Transverse colon (tissue), 4 donors: Measurements from ENCODE around the gene GPX4. TPM values are rescaled to one million over a fixed set of nuclear protein-coding genes. Genes with fewer than 3 reads are reported as not detected.
A peak's percentile ranks its signal among the peaks of the same experiment; 100 is the strongest.

ENCODE experiments used
- DNase-seq: peaks from one replicate; pipeline ENCODE4 v3.0.0-alpha.2; 2019
- H3K27ac ChIP-seq, 4 donors: fragments of 200-600 bp; sonication (generic); 2 replicates each; pipeline ENCODE4 v1.5.1; 2016 to 2018; ENCODE audit warnings: inconsistent platforms in 4 of 4
- H3K27me3 ChIP-seq: fragments of 200-600 bp; sonication (generic); 2 replicates; pipeline ENCODE4 v1.5.1; 2017; ENCODE audit warnings: inconsistent platforms
- H3K36me3 ChIP-seq, 4 donors: fragments of 200-600 bp; sonication (generic); 2 replicates each; pipeline ENCODE4 v1.5.1; 2017 to 2019; ENCODE audit warnings: inconsistent platforms in 4 of 4
- H3K4me1 ChIP-seq, 4 donors: fragments of 200-600 bp; sonication (generic); 2 replicates each; pipeline ENCODE4 v1.5.1; 2017 to 2020; ENCODE audit warnings: inconsistent platforms in 4 of 4
- H3K4me3 ChIP-seq, 4 donors: fragments of 200-600 bp; sonication (generic); 1 replicate in 1 of 4; 2 replicates in 3 of 4; pipeline versions ENCODE4 v1.5.1 to v1.6.1; 2017 to 2019; ENCODE audit warnings: inconsistent platforms in 4 of 4
- H3K9me3 ChIP-seq, 2 donors: fragments of 200-600 bp; sonication (generic); 2 replicates each; pipeline ENCODE4 v1.5.1; 2017 to 2019; ENCODE audit warnings: inconsistent platforms in 2 of 2
- EP300 ChIP-seq: sonication (generic); formaldehyde crosslinking; IDR thresholded peaks from one replicate; pipeline ENCODE4 v1.6.1; 2017; ENCODE audit warnings: antibody characterized with exemption, low read depth
- POLR2A ChIP-seq: fragments of 450-650 bp; IDR thresholded peaks from one replicate; pipeline ENCODE4 v1.6.1; 2016; ENCODE audit warnings: antibody characterized with exemption, mild to moderate bottlenecking, moderate library complexity
- POLR2AphosphoS5 ChIP-seq, 3 donors: sonication (generic); formaldehyde crosslinking; IDR thresholded peaks; one replicate each; pipeline ENCODE4 v1.6.1; 2016; ENCODE audit warnings: antibody characterized with exemption in 3 of 3
- WGBS, 2 donors: methylation state at CpG; one replicate each; pipeline ENCODE4 v1.1.5; 2018; ENCODE audit warnings: low coverage in 1 of 2; 5-methylcytosine and 5-hydroxymethylcytosine counted together
- in situ Hi-C, 4 donors: fragments of 200-750 bp; cut with MboI; loops; one replicate each; pipeline versions ENCODE4 v1.15.0 to v1.15.1; 2017; ENCODE audit warnings: low sequenced_read_pairs in 3 of 4, low pct_ligation_motif_present in 1 of 4, low pct_unique_long_range_greater_than_20kb in 1 of 4
- intact Hi-C: fragments of 100-400 bp; cut with DNase I; formaldehyde crosslinking; loops from one replicate; pipeline ENCODE4 v1.15.1; 2023; ENCODE audit warnings: low total_unique reads
- total RNA-seq, 4 donors: library from RNA; depleted of rRNA; stranded (reverse); fragments of >200 nt; gene quantifications; one replicate each; pipeline ENCODE4 v1.1.0, GENCODE V29; 2016
- TF ChIP-seq, protein P1 (sequence below), 5 experiments: fragments of 200-600 bp in 3 of 5; fragments of 450-650 bp in 2 of 5; sonication (generic) in 3 of 5; IDR thresholded peaks; 1 replicate in 2 of 5; 2 replicates in 3 of 5; pipeline ENCODE4 v1.5.1; 2016 to 2017; ENCODE audit warnings: antibody characterized with exemption in 5 of 5, inconsistent platforms in 3 of 5, mild to moderate bottlenecking in 2 of 5, moderate library complexity in 1 of 5

GPX4 gene
- total RNA-seq, 4 donors from 2014 or later = 115 to 426 (median 261) TPM

DNA sequence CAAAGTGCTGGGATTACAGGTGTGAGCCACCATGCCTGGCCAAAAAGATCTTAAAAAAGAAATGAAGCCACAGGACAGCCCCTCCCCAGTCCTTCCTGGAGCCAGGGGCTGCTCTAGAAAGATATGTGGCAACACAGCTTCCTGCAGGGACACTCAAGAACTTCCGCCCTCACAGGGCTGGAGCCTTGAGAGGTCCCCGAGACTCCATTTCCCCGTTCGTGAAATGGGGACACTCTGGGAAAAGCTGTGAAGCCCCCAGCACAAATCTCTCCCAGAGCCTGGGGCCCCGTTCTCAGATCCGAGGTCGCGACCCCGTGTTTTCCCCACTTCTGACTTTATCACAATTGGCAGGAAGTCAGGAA is 2.5 kb upstream of the GPX4 start:
- H3K36me3 ChIP-seq = no peaks in the 10 kb centered on the region
- intact Hi-C loops (loop anchor here (10.0 kb wide), 2 partner anchors 143 to 177 kb away; partner anchors contain the start of genes ARID3A, ATP5F1D and MIDN), in situ Hi-C loops (no loop called here)
- no peaks in the 10 kb centered on the region for H3K27me3 ChIP-seq
- H3K4me3 ChIP-seq = no peak overlapping the region
- H3K9me3 ChIP-seq = no peaks in the 10 kb centered on the region
- H3K4me1 ChIP-seq = peaks cover 23 to 63% (median 49%) of the 10 kb centered on the region in 4 donors
- peak; percentile 40 for DNase-seq
- WGBS, 2 donors = 56% methylated on average over 9 of the region's 9 CpGs; no CpG with 5 or more reads in 1 of the 2 donors
- TF ChIP-seq POLR2A = no peak
- TF ChIP-seq, protein P1, sequence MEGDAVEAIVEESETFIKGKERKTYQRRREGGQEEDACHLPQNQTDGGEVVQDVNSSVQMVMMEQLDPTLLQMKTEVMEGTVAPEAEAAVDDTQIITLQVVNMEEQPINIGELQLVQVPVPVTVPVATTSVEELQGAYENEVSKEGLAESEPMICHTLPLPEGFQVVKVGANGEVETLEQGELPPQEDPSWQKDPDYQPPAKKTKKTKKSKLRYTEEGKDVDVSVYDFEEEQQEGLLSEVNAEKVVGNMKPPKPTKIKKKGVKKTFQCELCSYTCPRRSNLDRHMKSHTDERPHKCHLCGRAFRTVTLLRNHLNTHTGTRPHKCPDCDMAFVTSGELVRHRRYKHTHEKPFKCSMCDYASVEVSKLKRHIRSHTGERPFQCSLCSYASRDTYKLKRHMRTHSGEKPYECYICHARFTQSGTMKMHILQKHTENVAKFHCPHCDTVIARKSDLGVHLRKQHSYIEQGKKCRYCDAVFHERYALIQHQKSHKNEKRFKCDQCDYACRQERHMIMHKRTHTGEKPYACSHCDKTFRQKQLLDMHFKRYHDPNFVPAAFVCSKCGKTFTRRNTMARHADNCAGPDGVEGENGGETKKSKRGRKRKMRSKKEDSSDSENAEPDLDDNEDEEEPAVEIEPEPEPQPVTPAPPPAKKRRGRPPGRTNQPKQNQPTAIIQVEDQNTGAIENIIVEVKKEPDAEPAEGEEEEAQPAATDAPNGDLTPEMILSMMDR (IDR thresholded peaks at IDR 0.05) = no peak
- peak overlapping the region; percentile 98 to 100 (median 100) for H3K27ac ChIP-seq

DNA sequence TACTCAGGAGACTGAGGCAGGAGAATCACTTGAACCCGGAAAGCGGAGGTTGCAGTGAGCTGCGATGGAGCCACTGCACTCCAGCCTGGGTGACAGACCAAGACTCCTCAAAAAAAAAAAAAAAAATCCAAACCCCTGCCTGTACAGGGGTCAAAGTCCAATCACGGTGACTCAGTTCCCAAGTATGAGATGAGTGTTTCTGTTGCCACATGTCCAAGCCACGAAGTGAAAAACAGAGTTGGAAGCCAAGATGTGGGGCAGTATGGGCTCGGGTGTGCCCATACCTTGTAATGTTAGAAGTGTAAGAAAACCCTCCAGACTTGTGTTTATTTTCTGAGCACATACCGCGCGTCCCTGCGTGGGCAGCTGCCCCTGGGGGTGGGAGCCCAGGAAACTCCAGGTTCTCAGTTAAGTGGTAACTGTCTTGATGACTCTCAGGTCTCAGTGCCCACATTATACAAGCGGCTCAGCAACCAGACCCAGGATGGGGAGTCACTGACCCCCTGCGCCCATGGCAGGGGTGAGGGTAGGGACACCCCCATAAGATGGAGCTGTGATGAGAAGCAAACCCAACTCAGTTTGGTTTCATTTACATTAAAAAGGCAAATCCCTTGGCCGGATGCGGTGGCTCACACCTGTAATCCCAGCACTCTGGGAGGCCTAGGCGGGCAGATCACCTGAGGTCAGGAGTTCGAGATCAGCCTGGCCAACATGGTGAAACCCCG is 1.2 kb upstream of the GPX4 start:
- in situ Hi-C loops = no loop called here
- TF ChIP-seq POLR2AphosphoS5 (IDR thresholded peaks at IDR 0.05) (peak in 2 of 3 donors; percentile 74 to 81), EP300 (no peak)
- no peak overlapping the region for H3K4me3 ChIP-seq
- no peaks in the 10 kb centered on the region for H3K27me3 ChIP-seq
- H3K36me3 ChIP-seq = peaks cover 0 to 8% (median 0%) of the 10 kb centered on the region in 4 donors
- H3K9me3 ChIP-seq = no peaks in the 10 kb centered on the region
- intact Hi-C loops = loop anchor here (2.0 to 10.0 kb wide), 3 partner anchors 74 to 178 kb away; partner anchors contain the start of genes ARID3A, ATP5F1D and MIDN
- 10 to 44% methylated on average over 4 to 17 of the region's 17 CpGs for WGBS, 2 donors
- peaks cover 23 to 74% (median 51%) of the 10 kb centered on the region in 4 donors for H3K4me1 ChIP-seq
- DNase-seq = peak; percentile 64
- peak overlapping the region; percentile 98 to 100 (median 100) for H3K27ac ChIP-seq

DNA sequence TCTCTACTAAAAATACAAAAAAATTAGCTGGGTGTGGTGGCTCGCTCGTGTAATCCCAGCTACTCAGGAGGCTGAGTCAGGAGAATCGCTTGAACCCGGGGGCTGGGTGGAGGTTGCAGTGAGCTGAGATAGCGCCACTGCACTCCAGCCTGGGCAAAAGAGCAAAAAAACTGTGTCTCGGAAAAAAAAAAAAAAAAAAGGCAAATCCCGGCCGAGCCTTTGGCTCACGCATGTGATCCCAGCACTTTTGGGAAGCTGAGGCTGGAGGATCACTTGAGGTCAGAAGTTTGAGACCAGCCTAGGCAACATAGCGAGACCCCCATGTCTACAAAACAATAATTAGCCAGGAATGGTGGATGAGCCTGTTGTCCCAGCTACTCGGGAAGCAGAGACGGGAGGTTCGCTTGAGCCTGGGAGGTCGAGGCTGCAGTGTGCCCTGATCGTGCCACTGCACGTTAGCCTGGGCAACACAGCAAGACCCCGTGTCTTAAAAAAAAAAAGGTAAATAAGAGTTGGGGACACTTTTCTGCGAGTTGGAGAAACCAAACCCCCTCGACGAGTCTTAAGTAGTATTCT is 574 bp upstream of the GPX4 start:
- H3K27me3 ChIP-seq = no peaks in the 10 kb centered on the region
- in situ Hi-C loops (no loop called here), intact Hi-C loops (loop anchor here (2.0 to 10.0 kb wide), 3 partner anchors 74 to 178 kb away; partner anchors contain the start of genes ARID3A, ATP5F1D and MIDN)
- peaks cover 23 to 68% (median 45%) of the 10 kb centered on the region in 4 donors for H3K4me1 ChIP-seq
- WGBS, 2 donors = 24 to 51% methylated on average over 8 to 20 of the region's 20 CpGs
- no peak for TF ChIP-seq POLR2A
- peak overlapping the region in 2 of 4 donors; percentile 35 to 87 for H3K4me3 ChIP-seq
- H3K9me3 ChIP-seq = no peaks in the 10 kb centered on the region
- H3K27ac ChIP-seq = peak overlapping the region; percentile 98 to 100 (median 100)
- DNase-seq = no peak
- peaks cover 0 to 8% (median 0%) of the 10 kb centered on the region in 4 donors for H3K36me3 ChIP-seq

DNA sequence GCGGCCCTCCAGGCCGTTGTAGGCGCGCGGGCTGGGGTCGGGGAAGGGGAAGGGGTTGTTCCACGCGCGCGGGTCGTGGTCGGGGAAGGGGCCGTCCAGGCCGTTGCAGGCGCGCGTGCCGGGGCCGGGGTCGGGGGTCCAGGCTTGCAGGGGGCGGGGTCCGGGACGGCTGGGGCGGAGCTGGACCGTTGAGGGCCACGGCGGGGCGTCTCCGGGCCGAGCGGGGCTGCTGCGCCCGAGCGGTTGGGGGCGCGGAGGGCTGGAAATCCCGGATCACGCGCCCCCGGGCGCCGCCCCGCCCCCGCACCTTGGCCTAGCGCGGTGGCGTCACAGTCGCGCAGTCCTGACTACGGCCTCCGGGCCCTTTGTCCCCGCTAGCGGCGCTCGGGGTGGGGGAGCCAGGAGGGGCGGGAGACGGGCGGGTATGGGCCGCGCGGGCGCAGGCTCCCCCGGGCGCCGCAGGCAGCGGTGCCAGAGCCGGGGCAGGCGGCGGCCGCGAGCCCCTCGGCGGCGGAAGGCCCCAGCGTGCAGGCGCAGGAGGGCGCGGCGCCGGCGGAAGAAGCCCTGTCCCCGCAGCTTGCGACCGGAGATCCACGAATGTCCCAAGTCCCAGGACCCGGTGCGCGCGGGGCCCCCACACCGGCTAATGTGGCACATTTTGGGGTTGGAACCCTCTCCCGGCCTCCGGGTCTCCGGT is 665 bp downstream of the GPX4 start:
- Histone ChIP-seq H3K27me3 (no peaks in the 10 kb centered on the region), H3K4me3 (peak overlapping the region; percentile 52 to 98 (median 91)), H3K4me1 (peaks cover 23 to 55% (median 36%) of the 10 kb centered on the region in 4 donors), H3K36me3 (peaks cover 0 to 10% (median 4%) of the 10 kb centered on the region in 4 donors), H3K27ac (peak overlapping the region; percentile 98 to 100 (median 100)), H3K9me3 (no peaks in the 10 kb centered on the region)
- in situ Hi-C loops = no loop called here
- WGBS, 2 donors = 1% methylated on average over 26 of the region's 93 CpGs; no CpG with 5 or more reads in 1 of the 2 donors
- TF ChIP-seq POLR2A = no peak
- TF ChIP-seq, protein P1 (IDR thresholded peaks at IDR 0.05) = no peak
- no peak for TF ChIP-seq POLR2AphosphoS5 (IDR thresholded peaks at IDR 0.05)
- TF ChIP-seq EP300 = no peak
- peak; percentile 82 for DNase-seq
- intact Hi-C loops = loop anchor here (10.0 kb wide), 2 partner anchors 140 to 180 kb away; partner anchors contain the start of genes ARID3A, ATP5F1D and MIDN
